GM19468 (cell line): ENCODE results near the gene MBLAC1.

ENCODE experiments used
- ATAC-seq: cut with Tn5 transposase; IDR thresholded peaks from one replicate; pipeline ENCODE4 v1.9.1; 2021; ENCODE audit warnings: mild to moderate bottlenecking, moderate library complexity, moderate number of reproducible peaks; ENCODE audit not compliant: unreplicated experiment; ENCODE audit errors: extremely low read depth

The MBLAC1 gene

GRCh38 chr7:100095289-100095688, 31.5 kb upstream of the MBLAC1 start:
- ATAC-seq: no peak

- no peak for ATAC-seq
These were observed 31.1 kb upstream of the MBLAC1 start for GRCh38 chr7:100095704-100096103.

GRCh38 chr7:100098913-100099312, 27.9 kb upstream of the MBLAC1 start:
- no peak for ATAC-seq

GRCh38 chr7:100099452-100099851, 27.3 kb upstream of the MBLAC1 start:
- ATAC-seq: no peak

- ATAC-seq: peak; percentile 33
These were observed 26.2 kb upstream of the MBLAC1 start for GRCh38 chr7:100100420-100101015.

- peak; percentile 58 for ATAC-seq
These were observed 25.5 kb upstream of the MBLAC1 start, which contains the start of the genes AP4M1 and MCM7 for GRCh38 chr7:100101016-100101862. AP4M1 (plus strand) TSS chr7:100101643; CDS start chr7:100101715, 72 bp downstream. MCM7 (minus strand) TSS chr7:100101397; CDS start chr7:100101294, 103 bp downstream.

GRCh38 chr7:100102950-100103840, 23.6 kb upstream of the MBLAC1 start:
- ATAC-seq: no peak

- no peak for ATAC-seq
These were observed 21.2 kb upstream of the MBLAC1 start for GRCh38 chr7:100105534-100105933.

GRCh38 chr7:100106633-100107032, 20.1 kb upstream of the MBLAC1 start:
- ATAC-seq: no peak

- no peak for ATAC-seq
These were observed 19.5 kb upstream of the MBLAC1 start for GRCh38 chr7:100107125-100107737.

GRCh38 chr7:100107890-100108289, 18.9 kb upstream of the MBLAC1 start:
- no peak for ATAC-seq

GRCh38 chr7:100109521-100110163, 17.1 kb upstream of the MBLAC1 start:
- no peak for ATAC-seq

- ATAC-seq: no peak
These were observed 15.6 kb upstream of the MBLAC1 start for GRCh38 chr7:100111156-100111555.

- ATAC-seq: no peak
These were observed 14.9 kb upstream of the MBLAC1 start for GRCh38 chr7:100111914-100112313.

GRCh38 chr7:100115026-100115425, 11.7 kb upstream of the MBLAC1 start:
- ATAC-seq: no peak

GRCh38 chr7:100118388-100119071, 8.2 kb upstream of the MBLAC1 start:
- ATAC-seq: no peak

- peak; percentile 33 for ATAC-seq
These were observed 7.4 kb upstream of the MBLAC1 start, which contains the start of the genes CNPY4 and TAF6 for GRCh38 chr7:100119072-100119969. CNPY4 (plus strand) TSS chr7:100119634; CDS start chr7:100119745, 111 bp downstream. TAF6 (minus strand) TSS chr7:100119358; CDS start chr7:100114209, 5,149 bp downstream.
